NB4 (cell line): ENCODE measurements around the gene ZCCHC24.

Source experiments
- DNase-seq: peaks from one replicate; pipeline ENCODE4 v3.0.0; 2010; ENCODE audit warnings: low read depth
- H3K4me3 ChIP-seq: one replicate; pipeline ENCODE4 v1.5.1; 2011; ENCODE audit warnings: mild to moderate bottlenecking, low read depth, low read length, moderate library complexity
- MYC ChIP-seq: IDR thresholded peaks from 2 replicates; pipeline ENCODE4 v1.6.1; 2011; ENCODE audit warnings: low read depth, low read length
- POLR2A ChIP-seq: IDR thresholded peaks from 2 replicates; pipeline ENCODE4 v1.6.1; 2011; ENCODE audit warnings: mild to moderate bottlenecking; ENCODE audit not compliant: insufficient read length; ENCODE audit errors: extremely low read depth
- TF ChIP-seq, protein P1 (sequence below): IDR thresholded peaks from one replicate; pipeline ENCODE4 v1.5.1; 2012; ENCODE audit warnings: low read depth, low read length
- TF ChIP-seq, protein P2 (sequence below): IDR thresholded peaks from 2 replicates; pipeline ENCODE4 v1.6.1; 2011; ENCODE audit warnings: low read depth, low read length

ZCCHC24 gene

DNA sequence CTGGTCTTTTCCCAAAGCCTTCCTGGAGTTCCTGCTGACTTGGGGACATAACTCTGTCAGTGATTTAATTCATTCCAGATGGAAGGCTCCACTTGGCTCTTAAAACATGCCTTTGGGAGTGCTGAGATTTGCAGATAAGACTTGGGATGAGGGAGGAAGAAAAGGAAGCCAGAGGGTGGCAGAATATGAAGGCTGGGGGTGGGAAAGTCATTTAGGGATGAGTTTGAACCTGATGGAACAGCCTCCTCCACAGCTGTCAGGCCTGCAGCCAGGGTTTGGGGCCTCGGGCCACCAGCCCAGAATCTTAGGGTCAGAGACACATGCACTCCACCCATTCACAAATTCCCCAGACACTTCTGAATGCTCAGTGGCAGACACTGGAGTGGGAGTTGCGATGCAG lies 38.5 kb upstream of the ZCCHC24 start:
- DNase-seq, result no peak
- H3K4me3 ChIP-seq, result no peak overlapping the region
- TF ChIP-seq, protein P1, sequence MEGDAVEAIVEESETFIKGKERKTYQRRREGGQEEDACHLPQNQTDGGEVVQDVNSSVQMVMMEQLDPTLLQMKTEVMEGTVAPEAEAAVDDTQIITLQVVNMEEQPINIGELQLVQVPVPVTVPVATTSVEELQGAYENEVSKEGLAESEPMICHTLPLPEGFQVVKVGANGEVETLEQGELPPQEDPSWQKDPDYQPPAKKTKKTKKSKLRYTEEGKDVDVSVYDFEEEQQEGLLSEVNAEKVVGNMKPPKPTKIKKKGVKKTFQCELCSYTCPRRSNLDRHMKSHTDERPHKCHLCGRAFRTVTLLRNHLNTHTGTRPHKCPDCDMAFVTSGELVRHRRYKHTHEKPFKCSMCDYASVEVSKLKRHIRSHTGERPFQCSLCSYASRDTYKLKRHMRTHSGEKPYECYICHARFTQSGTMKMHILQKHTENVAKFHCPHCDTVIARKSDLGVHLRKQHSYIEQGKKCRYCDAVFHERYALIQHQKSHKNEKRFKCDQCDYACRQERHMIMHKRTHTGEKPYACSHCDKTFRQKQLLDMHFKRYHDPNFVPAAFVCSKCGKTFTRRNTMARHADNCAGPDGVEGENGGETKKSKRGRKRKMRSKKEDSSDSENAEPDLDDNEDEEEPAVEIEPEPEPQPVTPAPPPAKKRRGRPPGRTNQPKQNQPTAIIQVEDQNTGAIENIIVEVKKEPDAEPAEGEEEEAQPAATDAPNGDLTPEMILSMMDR, result no peak
- TF ChIP-seq, protein P2, sequence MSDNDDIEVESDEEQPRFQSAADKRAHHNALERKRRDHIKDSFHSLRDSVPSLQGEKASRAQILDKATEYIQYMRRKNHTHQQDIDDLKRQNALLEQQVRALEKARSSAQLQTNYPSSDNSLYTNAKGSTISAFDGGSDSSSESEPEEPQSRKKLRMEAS, result no peak
- no peak for TF ChIP-seq POLR2A
- TF ChIP-seq MYC, result no peak

DNA sequence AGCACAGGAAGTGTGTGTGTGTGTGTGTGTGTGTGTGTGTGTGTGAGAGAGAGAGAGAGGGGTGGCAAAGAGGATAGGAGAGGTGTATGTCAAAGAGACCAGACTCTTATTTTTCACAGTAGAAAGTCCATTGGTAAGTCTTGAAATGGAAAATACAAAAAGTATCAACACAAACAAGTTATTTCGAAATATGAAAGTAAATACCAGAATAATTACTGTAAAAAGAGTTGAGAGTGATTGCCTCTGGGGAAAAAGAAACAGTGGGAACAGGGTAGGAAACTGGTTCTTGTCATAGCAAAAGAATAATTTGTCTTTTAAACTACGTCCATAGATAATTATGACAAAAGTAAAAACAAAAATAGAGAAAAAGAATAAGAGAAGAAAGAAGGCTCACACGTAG lies 37.9 kb upstream of the ZCCHC24 start:
- no peak for DNase-seq
- TF ChIP-seq, protein P2, result no peak
- TF ChIP-seq MYC (no peak), POLR2A (no peak)
- TF ChIP-seq, protein P1, result no peak
- no peak overlapping the region for H3K4me3 ChIP-seq

DNA sequence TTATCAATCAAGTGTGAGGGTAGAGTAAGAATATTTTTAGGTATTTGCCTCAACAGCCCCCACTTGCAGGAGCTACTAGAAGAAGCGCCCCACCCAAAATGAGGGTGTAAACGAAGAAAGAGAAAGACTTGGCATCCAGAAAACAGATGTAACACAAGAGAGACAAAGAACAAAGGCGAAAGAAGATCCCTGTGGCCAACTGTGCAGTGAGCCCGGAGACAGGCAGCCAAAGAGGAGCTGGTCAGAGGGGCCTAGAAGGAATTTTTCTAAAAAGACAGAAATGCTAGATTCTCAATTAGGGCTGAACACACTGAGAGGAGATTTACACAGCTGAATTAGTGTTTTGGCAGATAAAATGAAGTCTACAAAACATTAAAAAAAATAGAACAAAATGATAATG lies 37.3 kb upstream of the ZCCHC24 start:
- no peak for DNase-seq
- TF ChIP-seq POLR2A, result no peak
- TF ChIP-seq MYC, result no peak
- TF ChIP-seq, protein P1, result no peak
- TF ChIP-seq, protein P2, result no peak
- H3K4me3 ChIP-seq, result no peak overlapping the region

DNA sequence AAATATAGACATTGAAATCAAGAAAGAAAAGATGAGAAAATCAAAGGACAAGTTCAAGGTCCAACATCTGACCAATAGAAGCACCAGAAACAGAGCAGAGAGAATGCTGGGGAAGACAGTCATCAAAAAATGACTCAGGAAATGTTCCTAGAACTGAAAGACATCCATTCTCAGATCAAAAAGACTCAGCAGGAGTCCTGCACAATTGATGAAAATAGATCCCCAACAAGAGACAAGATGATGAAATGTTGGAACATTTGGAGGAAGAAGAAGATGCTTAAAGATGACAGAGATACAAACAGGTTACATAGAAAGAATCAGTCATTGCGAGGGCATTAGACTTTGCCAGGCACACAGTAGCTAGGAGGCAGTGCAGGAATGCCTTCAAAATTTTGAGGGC lies 36.9 kb upstream of the ZCCHC24 start:
- no peak overlapping the region for H3K4me3 ChIP-seq
- DNase-seq, result no peak
- TF ChIP-seq POLR2A (no peak), MYC (no peak)
- TF ChIP-seq, protein P2, result no peak
- TF ChIP-seq, protein P1, result no peak

DNA sequence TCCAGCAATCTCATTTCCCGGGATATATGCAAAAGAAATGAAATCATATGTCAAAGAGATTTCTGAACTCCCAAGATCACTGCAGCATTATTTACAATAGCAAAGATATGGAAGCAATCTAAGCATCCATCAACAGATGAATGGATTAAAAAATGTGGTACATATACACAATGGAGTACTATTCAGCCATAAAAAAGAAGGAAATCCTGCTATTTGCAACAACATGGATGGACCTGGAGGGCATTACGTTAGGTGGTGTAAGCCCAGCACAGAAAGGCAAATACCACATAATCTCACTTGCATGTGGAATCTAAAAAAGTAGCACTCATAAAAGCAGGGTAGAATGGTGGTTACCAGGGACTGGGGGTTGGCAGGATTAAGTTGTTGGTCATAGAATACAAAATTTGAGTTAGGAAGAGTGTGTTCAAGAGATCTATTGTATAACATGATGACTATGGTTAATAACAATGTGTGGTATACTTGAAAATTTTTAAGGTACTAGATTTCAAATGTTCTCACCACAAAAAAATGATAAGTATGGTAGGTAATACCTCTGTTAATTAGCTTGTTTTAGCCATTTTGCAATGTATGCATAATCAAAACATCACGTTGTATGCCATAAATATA lies 34.0 kb upstream of the ZCCHC24 start:
- TF ChIP-seq, protein P1, result no peak
- TF ChIP-seq POLR2A (no peak), MYC (no peak)
- TF ChIP-seq, protein P2, result no peak
- DNase-seq, result no peak
- no peak overlapping the region for H3K4me3 ChIP-seq
